GM21825 (cell line): ENCODE data around the gene ANKRD33B.
"Not testable (repeated sequence)": the region's sequence is repeated elsewhere in the genome, so short reads cannot be mapped to it uniquely, and the experiment has no call there.

Source experiments
- ATAC-seq: cut with Tn5 transposase; IDR thresholded peaks from one replicate; pipeline ENCODE4 v1.9.1; 2021; ENCODE audit warnings: mild to moderate bottlenecking, moderate library complexity; ENCODE audit not compliant: unreplicated experiment

ANKRD33B gene

GRCh38 chr5:10612251-10612650, 48.4 kb downstream of the ANKRD33B start:
- no peak for ATAC-seq

GRCh38 chr5:10615693-10616092, 51.8 kb downstream of the ANKRD33B start:
- no peak for ATAC-seq

- ATAC-seq: no peak
Observed at GRCh38 chr5:10617103-10617502, 53.2 kb downstream of the ANKRD33B start.

- ATAC-seq: no peak
Observed at GRCh38 chr5:10618311-10618710, 54.4 kb downstream of the ANKRD33B start.

GRCh38 chr5:10619649-10620048, 55.8 kb downstream of the ANKRD33B start:
- no peak for ATAC-seq

GRCh38 chr5:10620346-10620745, 56.5 kb downstream of the ANKRD33B start:
- no peak for ATAC-seq

- ATAC-seq: no peak
Observed at GRCh38 chr5:10621832-10622231, 58.0 kb downstream of the ANKRD33B start.

- ATAC-seq: no peak
Observed at GRCh38 chr5:10622810-10623209, 58.9 kb downstream of the ANKRD33B start.

GRCh38 chr5:10623305-10623910, 59.5 kb downstream of the ANKRD33B start:
- no peak for ATAC-seq

GRCh38 chr5:10624206-10624605, 60.3 kb downstream of the ANKRD33B start:
- no peak for ATAC-seq

GRCh38 chr5:10624679-10625078, 60.8 kb downstream of the ANKRD33B start:
- no peak for ATAC-seq

- ATAC-seq: no peak
Observed at GRCh38 chr5:10625700-10626472, 62.0 kb downstream of the ANKRD33B start.

GRCh38 chr5:10626473-10627013, 62.7 kb downstream of the ANKRD33B start:
- ATAC-seq: no peak

GRCh38 chr5:10627160-10627701, 63.4 kb downstream of the ANKRD33B start:
- ATAC-seq: peak; percentile 13

GRCh38 chr5:10628601-10629000, 64.7 kb downstream of the ANKRD33B start:
- no peak for ATAC-seq

GRCh38 chr5:10629682-10630081, 65.8 kb downstream of the ANKRD33B start:
- ATAC-seq: no peak

GRCh38 chr5:10630126-10630525, 66.3 kb downstream of the ANKRD33B start:
- no peak for ATAC-seq

GRCh38 chr5:10630744-10631143, 66.9 kb downstream of the ANKRD33B start:
- not testable (repeated sequence) for ATAC-seq

GRCh38 chr5:10631316-10631996, 67.6 kb downstream of the ANKRD33B start:
- ATAC-seq: peak; percentile 2

- peak; percentile 40 for ATAC-seq
Observed at GRCh38 chr5:10632110-10632761, 68.4 kb downstream of the ANKRD33B start.
